Amygdala (tissue), 56 donors: Measurements from ENCODE around the gene AK1.
"Not testable (repeated sequence)": the region's sequence is repeated elsewhere in the genome, so short reads cannot be mapped to it uniquely, and the experiment has no call there.

ENCODE experiments used
- DNase-seq, 56 donors: peaks; one replicate each; lab custom pipeline; 2025; lab: John Stamatoyannopoulos, UW

AK1 gene

DNA sequence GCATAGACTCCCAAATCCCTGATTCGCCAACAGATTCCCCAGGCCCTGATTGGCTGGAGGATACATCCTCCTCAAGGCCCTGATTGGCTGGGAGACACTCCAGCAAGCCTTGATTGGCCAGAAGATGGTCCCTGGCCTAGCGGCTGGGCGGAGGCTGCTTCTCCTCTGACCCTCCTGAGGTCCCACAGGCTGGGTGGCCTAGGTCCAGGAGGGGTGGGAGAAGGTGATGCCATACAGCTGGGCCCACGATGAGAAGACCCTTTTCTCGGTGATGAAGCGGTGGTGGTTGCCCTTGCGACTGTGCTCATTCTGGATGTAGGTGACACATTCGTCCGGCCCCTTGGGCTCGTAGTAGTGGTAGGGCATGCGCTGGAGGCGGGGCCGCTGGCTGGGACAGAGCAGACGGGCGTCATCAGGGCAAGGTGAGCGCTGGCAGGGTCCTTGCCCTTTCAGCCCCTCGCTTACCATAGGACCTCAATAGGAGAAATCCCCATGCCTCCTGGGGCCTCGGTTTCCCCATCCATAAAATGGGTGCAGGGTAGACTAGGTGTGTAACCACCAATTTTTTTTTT is 9.0 kb upstream of the AK1 start:
- DNase-seq: no peak

- DNase-seq: no peak
Observed at GRCh38 chr9:127885508-127886281, 8.2 kb upstream of the AK1 start.

GRCh38 chr9:127884976-127885490 is 7.6 kb upstream of the AK1 start:
- no peak for DNase-seq

GRCh38 chr9:127884427-127884911 is 7.0 kb upstream of the AK1 start:
- peak in 15 of 56 donors; percentile 8 to 85 (median 41) for DNase-seq

DNA sequence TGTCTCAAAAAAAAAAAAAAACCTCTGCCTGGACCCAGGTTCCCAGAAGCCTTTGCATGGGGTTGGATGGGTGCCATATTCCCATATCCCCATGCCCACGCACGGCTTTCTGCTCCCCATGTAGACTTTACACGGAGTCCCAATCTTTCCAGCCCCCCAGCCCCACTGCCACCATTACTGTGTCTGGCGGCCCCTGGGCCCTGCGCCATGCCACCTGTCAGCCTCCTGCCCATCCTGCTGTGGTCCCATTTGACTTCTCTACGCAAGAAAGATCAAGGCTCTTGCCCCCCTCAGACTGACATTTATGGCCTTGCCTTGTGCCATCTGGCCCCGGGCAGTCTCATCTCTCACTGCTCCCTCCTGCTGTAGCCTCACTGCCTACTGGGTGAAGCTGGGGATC is 6.5 kb upstream of the AK1 start:
- DNase-seq: no peak

- DNase-seq: not testable (repeated sequence)
Observed at GRCh38 chr9:127881715-127882114, 4.2 kb upstream of the AK1 start.

GRCh38 chr9:127880143-127880542 is 2.7 kb upstream of the AK1 start:
- DNase-seq: no peak

- no peak for DNase-seq
Observed at GRCh38 chr9:127878652-127879390, 1.3 kb upstream of the AK1 start.

DNA sequence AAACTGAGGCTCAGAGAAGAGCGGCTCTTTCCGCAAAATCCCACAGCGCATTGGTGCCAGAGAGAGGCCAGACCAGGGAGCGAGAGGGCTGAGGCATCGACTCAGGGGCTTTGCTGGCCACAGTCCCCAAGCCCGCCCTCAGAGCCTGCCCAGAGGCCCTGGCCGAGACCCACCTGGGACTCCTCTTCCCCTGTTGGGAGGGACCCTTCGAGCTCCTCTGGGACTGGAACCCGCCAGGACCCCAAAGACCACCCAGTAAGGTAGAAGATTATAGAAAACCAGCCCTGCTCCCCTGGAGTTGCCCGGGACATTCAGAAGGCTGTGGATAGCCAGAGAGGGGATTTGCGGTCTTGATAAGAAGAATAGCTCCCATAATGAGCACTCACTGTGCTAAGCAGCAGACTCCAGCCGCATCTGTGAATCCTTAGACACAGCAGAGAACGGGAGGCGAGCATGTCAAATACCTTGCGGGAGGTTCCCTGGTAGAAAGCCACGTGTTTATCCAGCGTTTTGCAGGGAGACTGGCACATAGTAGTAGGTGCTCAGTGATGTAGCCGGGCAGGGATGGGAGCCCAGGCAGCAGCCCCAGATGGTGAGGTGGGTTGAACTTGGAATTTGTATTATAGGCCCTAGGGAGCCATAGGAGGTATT is 651 bp upstream of the AK1 start:
- DNase-seq: peak in 1 of 56 donors; percentile 40

DNA sequence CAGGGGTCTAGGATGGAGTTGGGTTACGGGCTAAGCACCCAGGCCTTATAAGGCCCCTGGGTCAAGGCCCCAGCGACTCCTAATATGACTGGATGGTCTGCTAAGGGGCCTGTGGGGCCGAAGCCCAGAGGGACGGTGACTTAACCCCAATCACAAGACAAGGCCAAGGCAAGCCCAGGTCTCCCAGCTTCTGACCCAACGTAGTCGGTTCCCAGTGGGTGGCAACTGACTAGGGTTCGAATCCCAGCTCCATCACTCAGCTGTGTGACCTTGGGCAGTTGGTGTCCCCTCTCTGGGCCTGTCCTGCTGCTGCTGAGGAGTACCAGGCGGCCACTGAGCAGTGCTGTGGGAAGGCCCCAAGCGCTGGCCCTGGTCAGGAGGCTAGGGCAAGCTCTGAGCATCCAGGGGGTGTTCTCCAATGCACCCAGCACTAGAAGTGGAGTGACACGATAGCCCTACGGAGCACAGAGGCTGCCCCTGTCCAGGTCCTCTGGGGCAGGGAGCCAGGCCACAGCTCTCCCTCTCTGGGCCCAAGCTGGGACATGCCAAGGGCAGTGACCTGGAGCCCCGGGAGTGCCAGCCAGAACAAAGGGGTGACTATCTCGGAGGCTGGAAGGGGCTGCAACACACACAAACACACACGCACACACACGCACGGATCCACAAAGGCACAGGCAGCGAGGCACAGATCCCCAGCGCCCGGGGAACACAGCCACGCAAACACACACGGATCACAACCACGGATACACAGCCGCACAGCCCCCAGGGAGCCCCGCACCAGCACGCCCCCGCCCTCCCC is 512 bp downstream of the AK1 start:
- DNase-seq: peak in 21 of 56 donors; percentile 43 to 86 (median 65)

GRCh38 chr9:127876026-127876763 is 1.3 kb downstream of the AK1 start:
- no peak for DNase-seq

- DNase-seq: no peak
Observed at GRCh38 chr9:127875306-127875966, 2.0 kb downstream of the AK1 start.

DNA sequence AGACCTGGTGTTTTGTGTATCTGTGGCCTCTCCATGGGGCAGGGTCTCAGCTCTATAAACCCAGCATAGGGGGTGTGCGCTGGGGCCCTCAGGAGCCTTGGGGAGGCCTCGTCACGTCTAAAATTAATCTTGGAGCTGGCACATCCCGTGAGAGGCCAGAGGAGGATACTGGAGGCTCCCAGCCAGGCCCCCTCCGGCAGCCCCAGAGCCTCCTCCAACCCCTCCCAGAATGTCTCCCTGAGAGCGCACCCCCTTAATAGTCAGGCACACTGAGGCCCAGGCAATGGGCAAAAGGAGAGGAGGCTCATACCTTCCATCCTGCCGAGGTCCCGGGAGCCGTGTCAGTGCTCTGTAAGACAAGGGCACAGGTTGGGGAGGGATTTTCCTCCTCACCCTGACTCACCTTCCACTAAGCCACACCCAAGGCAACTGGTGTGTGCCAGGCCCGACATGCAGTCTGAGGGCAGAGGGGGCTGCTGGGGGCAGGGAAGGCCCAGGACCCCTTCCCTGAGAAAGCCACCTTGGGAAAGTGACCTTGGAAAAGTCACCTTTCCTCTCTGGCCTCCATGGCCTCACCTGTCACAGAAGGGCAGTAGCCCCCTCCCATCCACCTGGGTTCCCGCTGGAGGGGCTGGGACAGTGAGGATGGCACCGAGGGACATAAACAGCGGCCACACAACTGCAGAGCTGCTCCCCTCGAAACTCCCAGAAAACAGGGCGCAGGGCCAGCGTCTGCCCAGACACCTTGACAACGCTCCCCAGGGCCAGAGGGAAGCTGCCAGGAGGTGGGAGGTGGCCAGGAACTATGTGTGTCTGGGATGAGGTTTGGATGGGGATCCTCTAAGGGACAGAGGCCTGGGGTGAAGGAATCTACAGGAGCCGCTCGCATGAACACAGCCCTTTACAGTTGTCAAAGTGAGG is 2.9 kb downstream of the AK1 start:
- DNase-seq: peak in 18 of 56 donors; percentile 12 to 50 (median 28)

DNA sequence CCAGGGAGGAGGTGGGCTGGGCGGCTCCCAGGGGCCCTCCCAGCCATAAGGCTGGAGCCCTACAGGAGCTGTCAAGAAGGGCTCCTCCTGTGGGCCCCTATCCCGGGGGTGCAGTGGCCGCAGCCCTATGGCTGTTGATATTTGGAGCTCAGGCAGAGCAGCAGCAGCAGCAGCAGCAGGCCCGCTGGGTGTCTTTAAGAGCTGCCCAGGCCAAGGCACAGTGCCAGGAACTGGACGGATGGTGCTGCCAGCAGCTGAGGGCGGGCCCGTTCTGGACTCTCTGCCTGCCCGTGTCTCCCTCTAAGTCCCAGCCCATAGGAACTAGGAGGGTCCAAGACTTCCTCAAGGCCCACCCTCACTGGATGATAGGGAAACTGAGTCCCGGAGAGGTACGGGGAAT is 3.6 kb downstream of the AK1 start:
- DNase-seq: peak in 50 of 56 donors; percentile 13 to 90 (median 74)

DNA sequence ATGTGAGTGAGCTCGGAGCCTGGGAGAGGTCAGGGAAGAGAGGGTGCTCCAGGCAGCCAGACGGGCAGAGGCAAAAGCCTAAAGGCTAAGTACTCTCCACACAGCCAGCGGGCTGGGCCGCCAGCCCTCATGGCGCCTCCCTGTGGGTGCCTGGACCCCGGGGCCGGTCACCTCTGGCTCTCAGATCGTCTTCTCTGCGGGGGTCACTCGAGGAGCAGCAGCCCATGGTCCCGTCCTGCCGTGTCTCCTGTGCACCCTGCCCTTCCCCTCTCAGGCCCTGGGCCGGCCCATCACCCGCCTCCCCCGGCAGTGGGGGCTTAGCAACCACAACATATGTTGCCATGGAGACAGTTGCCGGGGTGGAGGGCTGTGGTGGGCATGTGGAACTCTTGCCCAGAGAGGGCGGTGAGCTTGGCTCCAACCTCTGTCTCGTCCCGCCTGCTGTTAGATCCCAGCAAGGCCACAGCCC is 4.2 kb downstream of the AK1 start:
- DNase-seq: peak in 40 of 56 donors; percentile 6 to 81 (median 51)

DNA sequence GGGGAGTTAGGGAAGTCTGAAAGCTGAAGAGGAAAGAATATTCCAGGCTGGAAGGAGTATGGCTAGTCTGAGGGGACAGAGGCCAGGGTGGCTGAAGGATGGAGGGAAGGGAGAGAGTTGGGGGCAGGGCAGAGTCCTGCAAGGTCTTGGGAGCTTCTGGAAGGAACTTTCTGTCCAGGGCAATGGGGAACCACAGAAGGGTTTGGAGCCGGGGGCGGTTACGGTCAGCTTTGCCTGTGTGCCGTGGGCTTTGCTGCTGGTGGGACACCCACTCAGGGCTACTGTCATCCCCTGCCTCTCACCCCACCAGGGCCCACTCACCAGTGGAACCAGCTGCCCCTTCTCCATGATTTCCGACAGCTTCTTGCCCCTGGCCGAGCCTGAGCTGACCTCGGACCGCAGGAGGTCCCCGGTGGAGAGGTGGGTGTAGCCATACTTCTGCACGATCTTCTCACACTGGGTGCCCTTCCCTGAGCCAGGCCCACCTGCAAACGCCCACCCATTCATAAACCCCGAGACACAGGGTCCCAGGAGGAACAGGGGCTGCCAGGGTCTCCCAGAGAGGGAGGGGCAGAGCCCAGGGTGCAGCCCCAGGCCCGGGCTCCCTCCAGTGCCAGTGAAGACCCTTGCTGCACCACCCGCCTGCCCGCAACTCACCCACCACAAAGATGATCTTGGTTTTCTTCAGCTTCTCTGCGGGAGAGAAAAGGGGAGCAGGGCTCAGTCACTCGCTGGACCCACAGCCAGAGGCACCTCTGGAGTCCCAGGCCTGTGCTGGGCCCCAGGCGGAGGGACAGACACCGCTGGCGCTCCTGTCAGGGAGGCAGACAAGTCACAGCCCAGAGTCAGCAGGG is 4.9 kb downstream of the AK1 start:
- DNase-seq: no peak
